Measurements from ENCODE around the gene CD2AP. TPM values are rescaled to one million over a fixed set of nuclear protein-coding genes. Genes with fewer than 3 reads are reported as not detected.

Gene CD2AP
- total RNA-seq, 3 donors from 2014 or later: 21.3 to 60.7 (median 34.4) TPM

Other genes starting within 250 kb of the CD2AP start
- 10 to 100 TPM; 10.2 to 21.4 (median 20.9) TPM for gene TNFRSF21, start 167.9 kb upstream of the CD2AP start, total RNA-seq
- gene ADGRF4, start 220.8 kb downstream of the CD2AP start, total RNA-seq: under 1 TPM in 2 of 3 donors, not detected in 1; 0.15 to 0.16 TPM

Data from breast epithelium (tissue), 3 donors.